Esophagus squamous epithelium (tissue), 5 donors: ENCODE data around the gene SLC35A1. TPM values are rescaled to one million over a fixed set of nuclear protein-coding genes. Genes with fewer than 3 reads are reported as not detected.

Experiments used
- DNase-seq: peaks from one replicate; lab custom pipeline; 2025; lab: John Stamatoyannopoulos, UW
- H3K27ac ChIP-seq, 4 donors: fragments of 200-600 bp; sonication (generic); one replicate each; pipeline ENCODE4 v1.5.1; 2016 to 2019; ENCODE audit warnings: mild to moderate bottlenecking in 1 of 4
- H3K27me3 ChIP-seq, 4 donors: fragments of 200-600 bp; sonication (generic); 1 replicate in 3 of 4; 2 replicates in 1 of 4; pipeline versions ENCODE4 v1.5.1 to v1.6.0; 2017 to 2021; ENCODE audit warnings: antibody characterized with exemption in 1 of 4
- H3K36me3 ChIP-seq, 3 donors: fragments of 200-600 bp; sonication (generic); one replicate each; pipeline ENCODE4 v1.5.1; 2016 to 2019
- H3K4me1 ChIP-seq, 3 donors: fragments of 200-600 bp; sonication (generic); one replicate each; pipeline ENCODE4 v1.5.1; 2017 to 2019
- H3K4me3 ChIP-seq, 4 donors: fragments of 200-600 bp; sonication (generic); 1 replicate in 3 of 4; 2 replicates in 1 of 4; pipeline ENCODE4 v1.5.1; 2016 to 2019; ENCODE audit warnings: mild to moderate bottlenecking in 2 of 4, moderate library complexity in 1 of 4
- H3K9me3 ChIP-seq, 3 donors: fragments of 200-600 bp; sonication (generic); one replicate each; pipeline ENCODE4 v1.5.1; 2016 to 2019
- POLR2A ChIP-seq, 4 donors: fragments of 450-650 bp; IDR thresholded peaks; one replicate each; pipeline ENCODE4 v1.6.1; 2017; ENCODE audit warnings: antibody characterized with exemption in 4 of 4, mild to moderate bottlenecking in 4 of 4, moderate library complexity in 3 of 4
- WGBS, 2 donors: methylation state at CpG; one replicate each; pipeline ENCODE4 v1.1.5; 2018; 5-methylcytosine and 5-hydroxymethylcytosine counted together
- intact Hi-C: fragments of 100-400 bp; cut with DNase I; formaldehyde crosslinking; loops from one replicate; pipeline ENCODE4 v1.15.0; 2022
- total RNA-seq, 4 donors: library from RNA; depleted of rRNA; stranded (reverse); fragments of >200 nt; gene quantifications; one replicate each; pipeline ENCODE4 v1.1.0, GENCODE V29; 2016
- TF ChIP-seq, protein P1 (sequence below), 6 experiments: fragments of 450-650 bp in 4 of 6; fragments of 200-600 bp in 2 of 6; sonication (generic) in 2 of 6; IDR thresholded peaks; one replicate each; pipeline ENCODE4 v1.5.1; 2016 to 2019; ENCODE audit warnings: antibody characterized with exemption in 6 of 6, mild to moderate bottlenecking in 4 of 6, moderate library complexity in 4 of 6
- donor health status: DM: yes; HTN: yes; CAD: no.

SLC35A1 gene, protein sequence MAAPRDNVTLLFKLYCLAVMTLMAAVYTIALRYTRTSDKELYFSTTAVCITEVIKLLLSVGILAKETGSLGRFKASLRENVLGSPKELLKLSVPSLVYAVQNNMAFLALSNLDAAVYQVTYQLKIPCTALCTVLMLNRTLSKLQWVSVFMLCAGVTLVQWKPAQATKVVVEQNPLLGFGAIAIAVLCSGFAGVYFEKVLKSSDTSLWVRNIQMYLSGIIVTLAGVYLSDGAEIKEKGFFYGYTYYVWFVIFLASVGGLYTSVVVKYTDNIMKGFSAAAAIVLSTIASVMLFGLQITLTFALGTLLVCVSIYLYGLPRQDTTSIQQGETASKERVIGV
- 10 to 100 TPM in 2 of 4 donors, 1 to 10 TPM in 2; 8.3 to 12.8 (median 10.9) TPM for total RNA-seq

DNA sequence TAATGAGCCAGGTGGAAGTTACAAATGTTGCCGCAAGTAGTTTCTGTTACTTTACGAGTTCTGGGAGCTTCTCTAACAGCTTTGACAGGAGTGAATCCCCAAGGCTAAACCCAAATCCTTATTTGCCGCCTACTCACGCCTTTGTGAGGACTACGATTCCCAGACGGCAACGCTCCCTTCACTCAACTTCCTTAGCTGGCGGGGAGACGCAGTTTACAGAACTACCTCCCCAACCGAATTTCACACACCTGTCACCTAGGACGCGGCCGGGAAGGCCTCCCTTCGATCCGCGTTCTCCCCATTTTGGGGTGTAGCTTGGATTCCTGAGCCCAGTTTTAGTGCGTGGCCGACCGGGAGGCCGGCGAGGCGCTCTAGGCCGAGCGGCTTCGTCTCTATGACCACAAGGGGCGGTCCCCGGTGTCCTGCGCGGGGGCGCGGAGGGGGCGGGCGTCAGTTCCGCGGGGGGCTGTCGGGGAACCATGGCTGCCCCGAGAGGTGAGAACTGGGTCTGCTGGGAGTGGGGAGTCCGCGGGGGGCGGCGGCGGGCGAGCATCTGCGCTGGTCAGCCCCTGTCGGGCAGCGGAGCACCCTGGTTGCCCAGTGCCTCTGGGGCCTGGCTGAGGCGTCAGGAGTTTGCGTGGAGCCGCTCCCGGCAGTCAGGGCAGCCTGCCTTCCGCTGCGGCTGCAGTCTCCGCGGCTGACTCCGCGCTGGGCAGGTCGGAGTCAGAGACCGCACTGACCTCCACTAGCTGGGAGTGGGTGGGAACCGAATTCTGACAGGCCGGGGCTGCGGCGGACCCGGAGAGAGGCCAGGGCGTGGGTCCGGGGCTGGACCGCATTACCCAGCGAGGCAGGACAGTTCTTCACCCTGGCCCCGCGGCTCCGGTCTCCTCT is at the start of gene SLC35A1:
SLC35A1 (plus strand) TSS at position 450 of the 894 bp plus-strand sequence; CDS start at position 480, 30 bp downstream.
- Histone ChIP-seq H3K4me3 (peak within 1 kb of the TSS; percentile 72 to 97 (median 94)), H3K36me3 (peaks cover 0 to 5% (median 0%) of the 10 kb centered on the region in 3 donors), H3K27ac (peak within 1 kb of the TSS; percentile 89 to 97 (median 95)), H3K27me3 (no peaks in the 10 kb centered on the region), H3K9me3 (no peaks in the 10 kb centered on the region), H3K4me1 (peaks cover 0 to 19% (median 0%) of the 10 kb centered on the region in 3 donors)
- DNase-seq = peak; percentile 24
- peak in 2 of 4 donors; percentile 54 to 78 for TF ChIP-seq POLR2A (IDR thresholded peaks at IDR 0.05)
- TF ChIP-seq, protein P1, sequence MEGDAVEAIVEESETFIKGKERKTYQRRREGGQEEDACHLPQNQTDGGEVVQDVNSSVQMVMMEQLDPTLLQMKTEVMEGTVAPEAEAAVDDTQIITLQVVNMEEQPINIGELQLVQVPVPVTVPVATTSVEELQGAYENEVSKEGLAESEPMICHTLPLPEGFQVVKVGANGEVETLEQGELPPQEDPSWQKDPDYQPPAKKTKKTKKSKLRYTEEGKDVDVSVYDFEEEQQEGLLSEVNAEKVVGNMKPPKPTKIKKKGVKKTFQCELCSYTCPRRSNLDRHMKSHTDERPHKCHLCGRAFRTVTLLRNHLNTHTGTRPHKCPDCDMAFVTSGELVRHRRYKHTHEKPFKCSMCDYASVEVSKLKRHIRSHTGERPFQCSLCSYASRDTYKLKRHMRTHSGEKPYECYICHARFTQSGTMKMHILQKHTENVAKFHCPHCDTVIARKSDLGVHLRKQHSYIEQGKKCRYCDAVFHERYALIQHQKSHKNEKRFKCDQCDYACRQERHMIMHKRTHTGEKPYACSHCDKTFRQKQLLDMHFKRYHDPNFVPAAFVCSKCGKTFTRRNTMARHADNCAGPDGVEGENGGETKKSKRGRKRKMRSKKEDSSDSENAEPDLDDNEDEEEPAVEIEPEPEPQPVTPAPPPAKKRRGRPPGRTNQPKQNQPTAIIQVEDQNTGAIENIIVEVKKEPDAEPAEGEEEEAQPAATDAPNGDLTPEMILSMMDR (IDR thresholded peaks at IDR 0.05) = peak in 5 of 6 experiments; percentile 18 to 46 (median 29)
- 0% methylated on average over 9 to 12 of the region's 70 CpGs for WGBS, 2 donors
- intact Hi-C loops = no loop called here

DNA sequence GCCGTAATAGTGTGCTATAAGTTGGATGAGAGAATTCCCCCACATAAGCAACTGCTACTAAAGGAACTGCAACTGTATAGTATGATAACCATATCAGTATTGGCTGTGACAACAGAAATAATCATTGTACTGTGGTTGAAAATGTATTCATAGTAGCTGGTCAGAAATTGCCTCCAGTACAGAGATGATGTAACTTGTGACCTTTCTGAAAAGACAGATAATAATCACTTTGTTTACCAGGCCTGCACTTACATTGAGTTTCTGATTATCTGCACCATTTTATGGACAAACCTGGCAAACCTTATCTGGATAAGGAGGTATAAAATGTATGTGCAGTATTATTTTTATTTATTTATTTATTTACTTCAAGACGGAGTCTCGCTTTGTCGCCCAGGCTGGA is 46.0 kb upstream of the SLC35A1 start:
- 94 to 95% methylated on average over 4 of the region's 4 CpGs for WGBS, 2 donors
- intact Hi-C loops = no loop called here
- Histone ChIP-seq H3K4me3 (no peak overlapping the region), H3K27me3 (no peaks in the 10 kb centered on the region), H3K4me1 (no peaks in the 10 kb centered on the region), H3K36me3 (no peaks in the 10 kb centered on the region), H3K9me3 (no peaks in the 10 kb centered on the region), H3K27ac (no peak overlapping the region)
- TF ChIP-seq, protein P1 (IDR thresholded peaks at IDR 0.05) = no peak
- TF ChIP-seq POLR2A (IDR thresholded peaks at IDR 0.05) = no peak
- DNase-seq = no peak

DNA sequence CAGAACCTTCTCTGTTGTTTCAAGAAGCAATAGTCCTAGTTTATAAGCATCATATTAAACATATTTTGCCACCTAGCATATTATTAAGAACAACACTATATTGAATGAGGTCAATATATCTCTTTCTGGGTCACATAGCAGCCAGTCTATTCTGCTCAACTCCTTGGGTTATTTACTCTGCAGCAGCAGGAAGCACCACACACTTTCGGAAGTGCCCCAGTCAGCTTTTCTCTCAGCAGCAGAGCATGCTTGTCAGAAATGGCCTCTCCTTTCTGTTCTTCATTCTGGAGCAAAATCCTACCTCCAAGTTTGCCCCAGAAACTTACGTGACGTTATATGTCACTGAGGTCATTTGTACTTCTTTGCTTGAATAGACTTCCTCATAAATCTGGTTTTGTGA is 42.3 kb upstream of the SLC35A1 start:
- TF ChIP-seq POLR2A (IDR thresholded peaks at IDR 0.05) = no peak
- TF ChIP-seq, protein P1 (IDR thresholded peaks at IDR 0.05) = no peak
- no peak overlapping the region for H3K4me3 ChIP-seq
- intact Hi-C loops = no loop called here
- WGBS, 2 donors = 72 to 82% methylated on average over 3 of the region's 3 CpGs
- DNase-seq = no peak
- no peak overlapping the region for H3K27ac ChIP-seq
- H3K4me1 ChIP-seq = no peaks in the 10 kb centered on the region
- H3K36me3 ChIP-seq = no peaks in the 10 kb centered on the region
- no peaks in the 10 kb centered on the region for H3K9me3 ChIP-seq
- no peaks in the 10 kb centered on the region for H3K27me3 ChIP-seq

DNA sequence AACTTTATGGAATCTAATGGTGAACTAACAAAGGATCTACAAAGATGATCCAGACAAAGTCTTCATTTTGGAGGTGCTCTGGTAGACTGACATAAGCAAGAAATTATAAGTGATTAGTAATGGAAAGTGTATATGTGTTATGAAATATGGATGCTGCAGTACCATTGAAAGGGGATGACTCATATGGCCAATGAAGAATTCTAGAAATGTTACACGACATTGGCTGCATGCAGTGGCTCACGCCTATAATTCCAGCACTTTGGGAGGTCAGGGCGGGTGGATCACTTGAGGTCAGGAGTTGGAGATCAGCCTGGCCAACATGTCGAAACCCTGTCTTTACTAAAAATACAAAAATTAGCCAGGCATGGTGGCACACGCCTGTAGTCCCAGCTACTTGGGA is 41.5 kb upstream of the SLC35A1 start:
- Histone ChIP-seq H3K4me1 (no peaks in the 10 kb centered on the region), H3K4me3 (no peak overlapping the region), H3K36me3 (no peaks in the 10 kb centered on the region), H3K27ac (no peak overlapping the region), H3K9me3 (no peaks in the 10 kb centered on the region), H3K27me3 (no peaks in the 10 kb centered on the region)
- 59 to 78% methylated on average over 5 of the region's 5 CpGs for WGBS, 2 donors
- intact Hi-C loops = no loop called here
- DNase-seq = no peak
- TF ChIP-seq POLR2A (IDR thresholded peaks at IDR 0.05) = no peak
- TF ChIP-seq, protein P1 (IDR thresholded peaks at IDR 0.05) = no peak
